WTC11 (cell line): Measurements from ENCODE around the gene POTEF. TPM values are rescaled to one million over a fixed set of nuclear protein-coding genes. Genes with fewer than 3 reads are reported as not detected.
"Not testable (repeated sequence)": the region's sequence is repeated elsewhere in the genome, so short reads cannot be mapped to it uniquely, and the experiment has no call there.

Source experiments
- ATAC-seq: fragments of 200-7000 bp; cut with Tn5 transposase; 2 replicates; pipeline ENCODE4 v1.10.0; 2021; ENCODE audit warnings: mild to moderate bottlenecking, moderate library complexity
- CTCF ChIA-PET: fragments of 300-600 bp; sonication (Branson Sonifier 250); formaldehyde crosslinking; loops from one replicate; lab custom pipeline; 2021; ENCODE audit warnings: antibody characterized with exemption; lab: Charles Lee
- POLR2A ChIA-PET: fragments of 350-600 bp; sonication (Branson Sonifier 250); formaldehyde crosslinking; loops from one replicate; lab custom pipeline; 2021; ENCODE audit warnings: antibody characterized with exemption; lab: Charles Lee
- DNase-seq: peaks from one replicate; pipeline ENCODE4 v3.0.0; 2021; ENCODE audit warnings: low spot score
- H3K27ac Mint-ChIP-seq: 2 replicates; pipeline ENCODE4 v1.8.0; 2021; ENCODE audit warnings: mixed read lengths
- H3K27me3 Mint-ChIP-seq: 2 replicates; pipeline ENCODE4 v1.8.0; 2021; ENCODE audit warnings: low read depth, mild to moderate bottlenecking, moderate library complexity, mixed read lengths
- H3K36me3 Mint-ChIP-seq: 2 replicates; pipeline ENCODE4 v1.8.0; 2021; ENCODE audit warnings: mixed read lengths
- H3K4me1 Mint-ChIP-seq: 2 replicates; pipeline ENCODE4 v1.8.0; 2022; ENCODE audit warnings: mixed read lengths
- H3K4me3 Mint-ChIP-seq: 2 replicates; pipeline ENCODE4 v1.8.0; 2021; ENCODE audit warnings: mild to moderate bottlenecking, moderate library complexity, mixed read lengths
- H3K9me3 Mint-ChIP-seq: 2 replicates; pipeline ENCODE4 v1.8.0; 2021; ENCODE audit warnings: mixed read lengths
- total RNA-seq: library from RNA; stranded (reverse); gene quantifications from 3 replicates; pipeline ENCODE4 v1.2.3, GENCODE V29; 2021

Gene POTEF
- total RNA-seq, 1 experiment from 2014 or later = 10.5 TPM

DNA sequence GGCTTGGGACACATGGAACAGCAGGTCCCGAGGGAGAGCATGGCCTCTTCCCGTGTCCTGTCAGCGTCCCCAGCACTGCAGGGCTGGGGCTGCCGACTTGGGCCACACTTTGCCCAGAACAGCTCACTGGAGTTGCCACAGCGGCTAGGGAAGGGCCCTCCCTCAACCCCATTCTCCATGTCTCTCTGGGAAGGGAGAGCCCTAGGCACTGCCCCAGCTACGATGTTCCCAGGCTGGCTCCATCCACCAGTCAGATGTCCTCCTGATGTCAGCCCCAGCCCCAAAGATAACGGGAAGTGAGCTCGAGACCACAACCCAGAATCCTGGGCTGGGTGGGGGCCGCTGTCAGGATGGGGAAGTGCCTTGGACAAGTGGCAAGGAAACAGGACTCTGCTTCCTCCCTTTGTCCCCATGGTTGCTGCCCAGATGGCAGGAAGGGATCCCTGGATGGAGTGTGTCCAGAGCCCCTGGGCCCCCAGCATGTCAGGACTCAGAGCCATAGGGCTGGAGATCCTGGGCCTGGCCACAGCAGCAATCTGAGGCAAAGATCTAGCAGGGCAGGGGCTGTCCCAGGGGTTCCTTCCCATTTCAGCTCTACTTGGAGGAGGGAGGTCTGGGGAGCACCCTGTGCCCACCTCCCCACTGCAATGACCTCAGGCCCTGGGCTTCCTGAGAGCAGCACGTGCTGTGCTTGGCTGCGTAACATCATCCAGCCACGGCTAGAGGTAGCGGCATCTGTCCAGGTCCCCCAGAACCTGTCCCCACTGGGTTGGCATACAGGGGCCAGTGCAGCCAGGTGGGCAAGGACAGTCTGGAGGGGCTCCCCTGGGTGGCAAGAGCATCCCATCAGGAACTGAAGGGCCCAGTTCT lies 13.6 kb upstream of the POTEF start:
- H3K36me3 Mint-ChIP-seq, H3K4me1 Mint-ChIP-seq, ATAC-seq, POLR2A ChIA-PET, H3K27ac Mint-ChIP-seq, H3K9me3 Mint-ChIP-seq, DNase-seq, CTCF ChIA-PET, H3K27me3 Mint-ChIP-seq: not testable (repeated sequence)
- peak overlapping the region; percentile 27; the same call in 1 of the 2 replicates for H3K4me3 Mint-ChIP-seq

- H3K4me3 Mint-ChIP-seq, CTCF ChIA-PET, DNase-seq, ATAC-seq, H3K9me3 Mint-ChIP-seq, POLR2A ChIA-PET, H3K36me3 Mint-ChIP-seq, H3K27me3 Mint-ChIP-seq, H3K4me1 Mint-ChIP-seq, H3K27ac Mint-ChIP-seq: not testable (repeated sequence)
Observed at GRCh38 chr2:130141645-130142370, 12.8 kb upstream of the POTEF start.

- DNase-seq, CTCF ChIA-PET, H3K4me1 Mint-ChIP-seq, POLR2A ChIA-PET, H3K4me3 Mint-ChIP-seq, H3K9me3 Mint-ChIP-seq, H3K27ac Mint-ChIP-seq, H3K27me3 Mint-ChIP-seq, ATAC-seq, H3K36me3 Mint-ChIP-seq: not testable (repeated sequence)
Observed at GRCh38 chr2:130141002-130141401, 12.0 kb upstream of the POTEF start.

DNA sequence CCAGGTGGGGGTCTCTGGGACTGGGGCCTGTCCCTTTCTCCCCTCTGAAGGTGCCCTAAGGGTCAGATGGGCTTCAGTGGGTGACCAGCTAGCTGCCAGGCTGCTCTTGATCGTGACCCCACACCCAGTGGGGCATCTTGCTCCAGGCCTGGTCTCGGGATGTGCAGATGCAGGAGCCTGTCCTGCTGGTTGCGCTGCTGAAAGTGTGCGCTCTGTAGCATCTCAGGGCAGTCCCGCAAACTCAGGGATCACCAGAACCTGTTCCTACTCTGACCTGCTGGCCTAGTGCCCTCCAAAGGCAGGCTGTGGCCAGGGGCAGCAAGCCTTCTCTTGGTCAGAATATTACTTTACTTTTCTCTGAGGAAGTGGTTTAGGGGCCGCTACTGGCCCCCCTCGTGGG lies 11.5 kb upstream of the POTEF start:
- H3K27ac Mint-ChIP-seq, POLR2A ChIA-PET, CTCF ChIA-PET, H3K27me3 Mint-ChIP-seq, DNase-seq, ATAC-seq, H3K36me3 Mint-ChIP-seq, H3K4me3 Mint-ChIP-seq, H3K4me1 Mint-ChIP-seq, H3K9me3 Mint-ChIP-seq: not testable (repeated sequence)

GRCh38 chr2:130139331-130140280 lies 10.6 kb upstream of the POTEF start:
- H3K4me1 Mint-ChIP-seq, CTCF ChIA-PET, H3K27ac Mint-ChIP-seq, H3K4me3 Mint-ChIP-seq, ATAC-seq, POLR2A ChIA-PET, H3K36me3 Mint-ChIP-seq, DNase-seq, H3K9me3 Mint-ChIP-seq, H3K27me3 Mint-ChIP-seq: not testable (repeated sequence)

DNA sequence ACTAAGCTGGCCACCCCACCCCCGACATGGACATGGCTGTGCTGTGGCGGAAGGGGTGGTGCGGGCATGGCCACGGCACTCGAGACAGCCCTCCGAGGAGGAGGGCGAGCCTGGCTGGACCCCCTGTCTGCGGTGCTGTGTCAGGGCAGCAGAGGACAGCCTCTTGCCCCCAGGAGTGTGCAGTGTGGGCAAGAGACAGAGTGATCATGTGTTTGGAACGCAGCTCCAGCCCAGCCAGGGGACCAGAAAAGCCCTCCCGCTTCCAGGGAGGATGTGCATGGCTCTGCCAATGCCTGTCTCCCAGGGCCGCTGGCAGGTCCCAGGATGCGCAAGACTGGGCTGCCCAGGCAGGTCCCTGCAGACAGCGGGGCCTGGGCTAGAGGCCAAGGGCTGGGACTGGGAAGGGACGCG lies 9.8 kb upstream of the POTEF start:
- POLR2A ChIA-PET, ATAC-seq, H3K27me3 Mint-ChIP-seq, DNase-seq, H3K27ac Mint-ChIP-seq, H3K9me3 Mint-ChIP-seq, H3K36me3 Mint-ChIP-seq, H3K4me1 Mint-ChIP-seq, CTCF ChIA-PET, H3K4me3 Mint-ChIP-seq: not testable (repeated sequence)

- DNase-seq, H3K27ac Mint-ChIP-seq, POLR2A ChIA-PET, ATAC-seq, H3K9me3 Mint-ChIP-seq, CTCF ChIA-PET, H3K4me3 Mint-ChIP-seq, H3K4me1 Mint-ChIP-seq, H3K27me3 Mint-ChIP-seq, H3K36me3 Mint-ChIP-seq: not testable (repeated sequence)
Observed at GRCh38 chr2:130138326-130138725, 9.3 kb upstream of the POTEF start.

GRCh38 chr2:130137118-130137517 lies 8.1 kb upstream of the POTEF start:
- H3K27me3 Mint-ChIP-seq, H3K27ac Mint-ChIP-seq, DNase-seq, H3K9me3 Mint-ChIP-seq, H3K4me3 Mint-ChIP-seq, POLR2A ChIA-PET, H3K36me3 Mint-ChIP-seq, CTCF ChIA-PET, ATAC-seq: not testable (repeated sequence)
- peaks cover 11% of the 10 kb centered on the region for H3K4me1 Mint-ChIP-seq

DNA sequence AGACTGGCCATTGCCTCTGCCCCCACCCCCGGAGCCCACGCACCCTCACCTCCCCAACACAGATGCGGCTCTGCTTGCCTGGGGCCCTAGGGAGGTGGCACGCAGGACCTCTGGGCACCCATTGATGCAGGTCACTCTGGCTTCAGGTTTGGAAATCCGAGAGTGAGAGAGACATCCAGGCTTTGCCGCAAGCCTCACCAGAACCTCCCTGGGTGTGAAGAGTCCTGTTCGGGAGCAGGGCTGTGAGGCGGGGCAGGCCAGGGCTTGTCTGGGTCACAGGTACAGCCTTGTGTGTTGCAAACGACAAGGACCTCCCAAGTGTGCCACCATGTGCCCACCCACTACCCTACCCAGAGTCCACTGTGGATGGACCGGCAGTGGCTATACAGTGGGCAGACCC lies 7.5 kb upstream of the POTEF start:
- POLR2A ChIA-PET = not testable (repeated sequence)

More for the DNA sequence above, 7.5 kb upstream of the POTEF start:
- CTCF ChIA-PET, H3K4me3 Mint-ChIP-seq, H3K27ac Mint-ChIP-seq, H3K36me3 Mint-ChIP-seq, DNase-seq, H3K27me3 Mint-ChIP-seq, H3K9me3 Mint-ChIP-seq, ATAC-seq: not testable (repeated sequence)
- H3K4me1 Mint-ChIP-seq = peaks cover 16% of the 10 kb centered on the region
